IPS DF 6.9 (cell line): ENCODE measurements around the gene ATP6V0C.
A peak's percentile ranks its signal among the peaks of the same experiment; 100 is the strongest.
"Not testable (repeated sequence)": the region's sequence is repeated elsewhere in the genome, so short reads cannot be mapped to it uniquely, and the experiment has no call there.

Experiments
- DNase-seq: peaks from one replicate; pipeline ENCODE4 v3.0.0-alpha.2; 2013; ENCODE audit warnings: low read depth, low spot score
- H3K27ac ChIP-seq: one replicate; pipeline ENCODE4 v1.5.1; 2013; ENCODE audit warnings: low read length, control low read depth
- H3K27me3 ChIP-seq: 2 replicates; pipeline ENCODE4 v1.6.1; 2013; ENCODE audit warnings: mild to moderate bottlenecking, low read length; ENCODE audit not compliant: control insufficient read depth, insufficient read depth
- H3K36me3 ChIP-seq: 2 replicates; pipeline ENCODE4 v1.6.1; 2013; ENCODE audit warnings: low read length; ENCODE audit not compliant: control insufficient read depth, insufficient read depth
- H3K4me1 ChIP-seq: 2 replicates; pipeline ENCODE4 v1.6.1; 2013; ENCODE audit warnings: low read length; ENCODE audit not compliant: control insufficient read depth, insufficient read depth
- H3K4me3 ChIP-seq: 2 replicates; pipeline ENCODE4 v1.5.1; 2013; ENCODE audit warnings: mild to moderate bottlenecking, low read length
- H3K9me3 ChIP-seq: 2 replicates; pipeline ENCODE4 v1.6.1; 2013; ENCODE audit warnings: low read length, inconsistent platforms; ENCODE audit not compliant: control insufficient read depth, insufficient read depth
- WGBS: extraction: QIAGEN DNeasy Blood & Tissue Kit; methylation state at CpG from one replicate; pipeline ENCODE4 v1.1.7; 2013; ENCODE audit warnings: mixed read lengths, missing lambda C conversion rate; ENCODE audit not compliant: insufficient read length, insufficient coverage; 5-methylcytosine and 5-hydroxymethylcytosine counted together

The ATP6V0C gene

GRCh38 chr16:2475413-2476344, 38.1 kb upstream of the ATP6V0C start:
- DNase-seq: no peak
- Histone ChIP-seq H3K4me3 (peak overlapping the region; percentile 74), H3K27me3 (peaks cover 7% of the 10 kb centered on the region; the same call in 1 of the 2 replicates), H3K4me1 (peaks cover 7% of the 10 kb centered on the region), H3K36me3 (no peaks in the 10 kb centered on the region), H3K27ac (no peak overlapping the region), H3K9me3 (no peaks in the 10 kb centered on the region)
- no CpG with 5 or more reads among the region's 55 CpGs for WGBS

DNA sequence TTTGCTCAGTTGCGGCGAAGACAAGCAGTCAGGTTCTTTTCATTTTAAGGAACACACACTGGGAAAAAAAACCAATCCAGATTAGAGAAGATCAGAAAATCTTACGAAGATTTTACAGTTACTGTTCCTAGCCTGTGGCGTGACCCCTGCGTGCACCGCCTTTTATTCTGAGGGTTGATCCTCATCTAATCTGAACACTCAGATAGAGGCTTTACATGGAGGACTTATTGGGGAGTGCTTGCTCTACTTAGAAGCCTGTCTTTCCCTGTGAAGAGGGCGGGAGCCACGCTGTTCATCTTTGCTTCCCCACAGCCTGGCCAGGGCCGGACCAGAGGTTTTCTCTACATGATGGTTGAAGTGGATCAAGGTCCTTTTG, 37.4 kb upstream of the ATP6V0C start:
- Histone ChIP-seq H3K27ac (no peak overlapping the region), H3K27me3 (peaks cover 6% of the 10 kb centered on the region; the same call in 1 of the 2 replicates), H3K9me3 (no peaks in the 10 kb centered on the region), H3K4me3 (no peak overlapping the region), H3K4me1 (peaks cover 6% of the 10 kb centered on the region), H3K36me3 (no peaks in the 10 kb centered on the region)
- WGBS: no CpG with 5 or more reads among the region's 9 CpGs
- DNase-seq: no peak

- DNase-seq: no peak
- no peak overlapping the region for H3K4me3 ChIP-seq
- H3K4me1 ChIP-seq: peaks cover 4% of the 10 kb centered on the region
- H3K36me3 ChIP-seq: no peaks in the 10 kb centered on the region
- no peak overlapping the region for H3K27ac ChIP-seq
- no peaks in the 10 kb centered on the region for H3K9me3 ChIP-seq
- WGBS: no CpG with 5 or more reads among the region's 3 CpGs
- peaks cover 6% of the 10 kb centered on the region; the same call in 1 of the 2 replicates for H3K27me3 ChIP-seq
Observed at GRCh38 chr16:2476741-2477140, 37.0 kb upstream of the ATP6V0C start.

GRCh38 chr16:2477327-2477726, 36.4 kb upstream of the ATP6V0C start:
- no CpG with 5 or more reads among the region's 3 CpGs for WGBS
- DNase-seq: no peak
- Histone ChIP-seq H3K27me3 (peaks cover 4% of the 10 kb centered on the region; the same call in 1 of the 2 replicates), H3K36me3 (no peaks in the 10 kb centered on the region), H3K9me3 (no peaks in the 10 kb centered on the region), H3K27ac (no peak overlapping the region), H3K4me1 (peaks cover 4% of the 10 kb centered on the region), H3K4me3 (no peak overlapping the region)

DNA sequence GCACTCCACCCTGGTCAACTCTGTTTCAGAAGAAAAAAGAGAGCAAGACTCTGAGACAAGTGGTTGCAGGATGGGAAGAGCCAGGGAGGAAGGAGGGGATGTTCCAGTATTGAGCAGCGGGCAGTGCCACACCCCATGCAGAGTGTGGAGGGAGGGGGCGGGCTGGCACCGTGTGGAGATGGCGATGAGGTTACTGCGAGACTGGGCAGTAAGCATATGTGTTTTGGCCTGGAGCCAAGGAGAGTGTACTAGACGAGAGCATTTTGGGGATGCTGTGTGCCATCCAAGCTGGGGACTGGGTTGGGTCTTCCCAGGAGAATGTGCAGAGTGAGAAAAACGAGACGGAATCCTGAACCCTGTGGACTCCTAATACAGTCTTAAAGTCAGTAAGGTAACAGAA, 35.5 kb upstream of the ATP6V0C start:
- DNase-seq: no peak
- no peaks in the 10 kb centered on the region for H3K36me3 ChIP-seq
- H3K4me3 ChIP-seq: no peak overlapping the region
- H3K9me3 ChIP-seq: no peaks in the 10 kb centered on the region
- H3K27ac ChIP-seq: no peak overlapping the region
- peaks cover under 1% of the 10 kb centered on the region; the same call in 1 of the 2 replicates for H3K27me3 ChIP-seq
- WGBS: no CpG with 5 or more reads among the region's 8 CpGs
- peaks cover 2% of the 10 kb centered on the region for H3K4me1 ChIP-seq

DNA sequence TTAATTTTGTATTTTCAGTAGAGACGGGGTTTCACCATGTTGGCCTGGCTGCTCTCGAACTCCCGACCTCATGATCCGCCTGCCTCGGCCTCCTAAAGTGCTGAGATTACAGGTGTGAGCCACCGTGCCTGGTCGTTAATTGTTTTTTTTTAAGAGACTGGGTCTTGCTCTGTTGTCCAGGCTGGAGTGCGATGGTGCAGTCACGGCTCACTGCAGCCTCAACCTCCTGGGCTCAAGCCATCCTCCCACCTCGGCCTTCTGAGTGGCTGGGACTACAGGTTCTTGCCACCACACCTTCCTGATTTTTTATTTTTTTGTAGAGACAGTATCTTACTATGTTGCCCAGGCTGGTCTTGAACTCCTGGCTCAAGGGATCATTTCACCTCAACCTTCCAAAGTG, 33.8 kb upstream of the ATP6V0C start:
- not testable (repeated sequence) for DNase-seq, H3K36me3 ChIP-seq, H3K9me3 ChIP-seq, H3K27me3 ChIP-seq, H3K4me1 ChIP-seq, H3K4me3 ChIP-seq, H3K27ac ChIP-seq
- no CpG with 5 or more reads among the region's 10 CpGs for WGBS

DNA sequence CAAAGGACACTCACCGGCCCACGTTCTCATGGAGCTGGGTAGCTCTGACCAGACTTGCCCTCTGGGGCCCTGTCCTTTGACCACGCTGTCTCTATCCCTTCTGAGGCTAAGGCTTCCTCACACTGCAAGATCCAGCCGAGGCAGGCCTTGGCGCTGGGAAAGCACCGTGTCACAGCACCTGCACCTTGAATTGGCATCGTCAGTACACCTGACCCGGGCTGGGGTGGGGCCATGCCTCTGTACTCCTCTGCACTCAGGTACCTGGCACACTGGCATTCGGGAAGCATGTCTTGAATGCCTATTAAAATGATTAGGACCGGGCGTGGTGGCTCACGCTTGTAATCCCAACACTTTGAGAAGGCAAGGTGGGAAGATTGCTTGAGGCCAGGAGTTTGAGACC, 32.8 kb upstream of the ATP6V0C start:
- WGBS: no CpG with 5 or more reads among the region's 12 CpGs
- Histone ChIP-seq H3K4me3 (no peak overlapping the region), H3K27ac (no peak overlapping the region), H3K9me3 (no peaks in the 10 kb centered on the region), H3K4me1 (no peaks in the 10 kb centered on the region; the same call in 1 of the 2 replicates), H3K27me3 (no peaks in the 10 kb centered on the region), H3K36me3 (no peaks in the 10 kb centered on the region)
- DNase-seq: no peak

DNA sequence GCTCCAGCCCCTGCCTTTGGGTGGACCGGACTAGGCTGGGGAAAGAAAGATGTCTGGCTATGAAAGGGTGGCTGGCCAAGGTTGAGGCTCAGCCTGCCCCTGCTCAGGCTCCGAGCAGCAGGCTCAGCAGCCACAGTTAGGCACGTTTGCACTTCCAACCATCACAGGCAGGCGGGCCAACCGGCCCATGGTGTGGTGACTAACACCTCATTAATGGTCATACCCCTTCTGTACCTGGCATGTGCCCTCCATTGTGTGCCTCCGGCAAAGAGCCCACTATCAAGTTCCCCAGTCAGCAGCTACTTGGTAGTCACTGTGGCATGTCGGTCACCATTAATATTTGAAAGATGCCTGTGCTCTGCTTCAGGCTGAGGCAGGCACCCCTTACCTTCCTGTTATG, 32.1 kb upstream of the ATP6V0C start:
- Histone ChIP-seq H3K4me3 (no peak overlapping the region), H3K27me3 (no peaks in the 10 kb centered on the region), H3K36me3 (no peaks in the 10 kb centered on the region), H3K27ac (no peak overlapping the region), H3K4me1 (no peaks in the 10 kb centered on the region), H3K9me3 (no peaks in the 10 kb centered on the region)
- WGBS: no CpG with 5 or more reads among the region's 7 CpGs
- DNase-seq: no peak

DNA sequence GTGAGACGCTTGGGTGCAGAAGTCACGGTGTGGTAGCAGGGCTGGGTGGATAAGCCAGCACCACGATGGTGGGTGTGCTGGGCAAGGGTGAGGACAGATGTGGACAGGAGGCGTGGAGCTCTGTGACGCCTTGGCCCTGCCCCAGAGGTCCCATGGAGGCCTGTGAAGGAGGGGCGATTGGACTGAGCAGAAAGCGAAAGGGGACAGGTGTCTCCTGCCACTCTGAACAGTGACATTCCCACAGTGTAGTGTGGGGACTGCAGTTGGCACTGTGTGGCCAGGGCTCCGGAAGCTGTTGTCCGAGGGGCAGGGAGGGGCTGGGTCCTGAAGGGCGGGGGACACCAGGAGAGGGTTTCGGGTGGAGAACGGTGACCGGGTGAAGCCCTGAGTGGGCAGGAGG, 31.5 kb upstream of the ATP6V0C start:
- no peaks in the 10 kb centered on the region for H3K36me3 ChIP-seq
- no CpG with 5 or more reads among the region's 13 CpGs for WGBS
- H3K9me3 ChIP-seq: no peaks in the 10 kb centered on the region
- H3K27ac ChIP-seq: no peak overlapping the region
- no peak for DNase-seq
- H3K27me3 ChIP-seq: no peaks in the 10 kb centered on the region
- no peak overlapping the region for H3K4me3 ChIP-seq
- no peaks in the 10 kb centered on the region for H3K4me1 ChIP-seq

DNA sequence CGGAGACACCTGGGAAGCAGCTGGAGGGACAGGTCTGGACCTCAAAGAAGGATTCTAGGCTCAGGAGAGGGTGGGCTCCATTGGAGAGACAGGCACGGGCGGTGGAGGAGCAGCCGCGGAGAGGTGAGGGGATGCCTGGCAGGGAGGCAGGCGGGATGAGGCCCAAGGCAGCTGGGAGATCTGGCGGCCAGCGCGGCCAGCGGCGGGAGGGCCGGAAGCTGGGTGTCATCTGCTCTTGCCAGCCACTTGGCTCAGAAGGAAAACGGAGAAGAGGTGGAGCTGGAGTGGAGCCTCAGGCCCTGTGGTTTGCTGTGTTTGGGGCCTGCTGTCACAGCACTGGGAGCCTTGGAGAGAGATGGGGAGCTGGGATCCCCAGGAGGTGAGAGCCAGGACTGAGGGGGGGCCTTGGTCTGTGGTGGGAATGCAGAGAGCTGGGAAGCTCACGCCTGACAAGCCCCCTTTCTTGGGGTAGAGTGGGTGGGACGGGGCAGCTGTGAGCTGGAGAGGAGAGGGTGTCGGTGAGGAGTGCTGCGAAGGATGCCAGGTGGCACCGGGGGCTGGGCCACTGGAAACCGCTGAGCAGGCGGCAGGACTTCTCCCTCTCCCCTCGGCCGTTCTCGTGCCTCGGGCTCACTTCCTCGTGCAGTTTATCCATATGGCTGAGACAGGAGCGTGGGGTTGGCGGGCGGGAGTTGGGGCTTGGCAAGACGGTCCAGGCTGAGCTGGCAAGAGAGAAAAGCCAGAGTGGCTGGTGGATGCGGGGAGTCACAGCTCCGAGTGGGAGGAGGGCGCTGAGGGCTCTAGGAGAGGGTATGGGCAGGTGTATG, 30.8 kb upstream of the ATP6V0C start:
- Histone ChIP-seq H3K4me1 (no peaks in the 10 kb centered on the region), H3K36me3 (no peaks in the 10 kb centered on the region), H3K4me3 (no peak overlapping the region), H3K27me3 (no peaks in the 10 kb centered on the region), H3K27ac (no peak overlapping the region), H3K9me3 (no peaks in the 10 kb centered on the region)
- no CpG with 5 or more reads among the region's 32 CpGs for WGBS
- no peak for DNase-seq
